HG02678 (cell line): ENCODE data around the gene SLC25A29.

Source experiments
- ATAC-seq: cut with Tn5 transposase; IDR thresholded peaks from one replicate; pipeline ENCODE4 v1.9.1; 2021; ENCODE audit warnings: mild to moderate bottlenecking, moderate library complexity; ENCODE audit not compliant: unreplicated experiment

Gene SLC25A29

GRCh38 chr14:100241279-100241678 is 65.0 kb downstream of the SLC25A29 start:
- no peak for ATAC-seq
